GM13977 (cell line): ENCODE data around the gene LY86.

ENCODE experiments used
- DNase-seq: peaks from one replicate; pipeline ENCODE4 v3.0.0; 2012; ENCODE audit warnings: low spot score
- CTCF ChIP-seq: IDR thresholded peaks from 2 replicates; pipeline ENCODE4 v1.5.1; 2012; ENCODE audit warnings: mild to moderate bottlenecking, control low read depth; ENCODE audit not compliant: insufficient read depth; ENCODE audit errors: extremely low read depth, missing control alignments
- in situ Hi-C: fragments of 300-500 bp; cut with MboI; formaldehyde crosslinking; loops from one replicate; pipeline ENCODE4 v1.12.0; 2022; ENCODE audit warnings: low sequenced_read_pairs, low pct_unique_long_range_greater_than_20kb, mixed read lengths, inconsistent platforms; ENCODE audit not compliant: unreplicated experiment

The LY86 gene

GRCh38 chr6:6652932-6653331 is 64.4 kb downstream of the LY86 start:
- no peak for TF ChIP-seq CTCF
- DNase-seq, result no peak
- in situ Hi-C loops, result no loop called here

GRCh38 chr6:6654599-6655575 is 66.4 kb downstream of the LY86 start:
- no peak for TF ChIP-seq CTCF
- DNase-seq, result no peak
- in situ Hi-C loops, result no loop called here

- DNase-seq, result no peak
- in situ Hi-C loops, result no loop called here
- TF ChIP-seq CTCF, result no peak
Observed at GRCh38 chr6:6655805-6656251, 67.3 kb downstream of the LY86 start.

- TF ChIP-seq CTCF, result no peak
- in situ Hi-C loops, result no loop called here
Observed at GRCh38 chr6:6656287-6656686, 67.8 kb downstream of the LY86 start.

GRCh38 chr6:6657085-6657819 is 68.7 kb downstream of the LY86 start:
- no peak for TF ChIP-seq CTCF
- no peak for DNase-seq
- in situ Hi-C loops, result no loop called here

More at GRCh38 chr6:6656287-6656686, 67.8 kb downstream of the LY86 start:
- DNase-seq, result no peak

GRCh38 chr6:6657820-6658217 is 69.3 kb downstream of the LY86 start:
- in situ Hi-C loops, result no loop called here
- DNase-seq, result no peak

More at GRCh38 chr6:6657820-6658217, 69.3 kb downstream of the LY86 start:
- TF ChIP-seq CTCF, result no peak
